H1 (cell line): ENCODE results near the gene TPRX1. TPM values are rescaled to one million over a fixed set of nuclear protein-coding genes. Genes with fewer than 3 reads are reported as not detected.
A peak's percentile ranks its signal among the peaks of the same experiment; 100 is the strongest.

Experiments
- CTCF ChIA-PET: fragments of 300-600 bp; sonication (Branson Sonifier 250); formaldehyde crosslinking; loops from one replicate; lab custom pipeline; 2021; ENCODE audit not compliant: partially characterized antibody; lab: Charles Lee
- POLR2A ChIA-PET: fragments of 300-600 bp; sonication (Branson Sonifier 250); formaldehyde crosslinking; loops from one replicate; lab custom pipeline; 2021; ENCODE audit warnings: inconsistent platforms; ENCODE audit not compliant: partially characterized antibody; lab: Charles Lee
- DNase-seq, 2 experiments: peaks; one replicate each; pipeline versions ENCODE4 v3.0.0 to v3.0.0-alpha.2; 2010 to 2022; ENCODE audit warnings: low spot score in 2 of 2, low read depth in 1 of 2, mixed read lengths in 1 of 2
- FAIRE-seq: peaks from 2 replicates; lab custom pipeline; 2011; peaks lifted over from hg19 to GRCh38; lab: Jason Lieb, UNC
- H2AFZ ChIP-seq: 2 replicates; pipeline ENCODE4 v1.8.1; 2012; ENCODE audit warnings: low read length, inconsistent platforms
- H2AK5ac ChIP-seq: 2 replicates; pipeline ENCODE4 v1.6.1; 2013; ENCODE audit warnings: low read depth, low read length
- H2BK120ac ChIP-seq: replicated peaks from 2 replicates; pipeline ENCODE3; 2013; ENCODE audit warnings: low read depth, low read length, inconsistent platforms
- H2BK12ac ChIP-seq: 2 replicates; pipeline ENCODE4 v1.6.1; 2013; ENCODE audit warnings: low read depth, low read length
- H2BK15ac ChIP-seq: 2 replicates; pipeline ENCODE4 v1.6.1; 2013; ENCODE audit warnings: low read length
- H2BK20ac ChIP-seq: 2 replicates; pipeline ENCODE4 v1.6.1; 2013; ENCODE audit warnings: low read length
- H2BK5ac ChIP-seq: 2 replicates; pipeline ENCODE4 v1.6.1; 2013; ENCODE audit warnings: low read depth, low read length
- H3K14ac ChIP-seq: 2 replicates; pipeline ENCODE4 v1.6.1; 2013; ENCODE audit warnings: inconsistent platforms; ENCODE audit not compliant: insufficient read length
- H3K18ac ChIP-seq: 2 replicates; pipeline ENCODE4 v1.6.1; 2013; ENCODE audit warnings: low read length; ENCODE audit errors: extremely low read depth
- H3K23ac ChIP-seq: 2 replicates; pipeline ENCODE4 v1.6.1; 2013; ENCODE audit warnings: inconsistent platforms; ENCODE audit not compliant: insufficient read length
- H3K23me2 ChIP-seq: 2 replicates; pipeline ENCODE4 v1.6.1; 2013; ENCODE audit warnings: low read depth, low read length
- H3K27ac ChIP-seq: 2 replicates; pipeline ENCODE4 v1.6.1; 2011; ENCODE audit warnings: low read depth, low read length, inconsistent platforms
- H3K27me3 ChIP-seq, 4 experiments: replicated peaks in 1 of 4; 1 replicate in 1 of 4; 2 replicates in 3 of 4; pipeline versions ENCODE4 v1.6.1 to v1.8.1; 2011 to 2013; ENCODE audit warnings: low read length in 3 of 4, mild to moderate bottlenecking in 3 of 4, inconsistent platforms in 2 of 4, mixed read lengths in 2 of 4, moderate library complexity in 1 of 4; ENCODE audit not compliant: control insufficient read depth in 3 of 4, insufficient read depth in 3 of 4; ENCODE audit errors: extremely low read depth in 1 of 4
- H3K36me3 ChIP-seq, 4 experiments: 2 replicates each; pipeline versions ENCODE4 v1.6.1 to v1.8.1; 2011 to 2013; ENCODE audit warnings: mild to moderate bottlenecking in 4 of 4, low read length in 3 of 4, moderate library complexity in 2 of 4, control low read depth in 1 of 4, inconsistent platforms in 1 of 4; ENCODE audit not compliant: insufficient read depth in 4 of 4, control insufficient read depth in 2 of 4
- H3K4ac ChIP-seq: replicated peaks from 2 replicates; pipeline ENCODE3; 2013; ENCODE audit warnings: low read length, low read depth, mixed read lengths, inconsistent platforms; ENCODE audit not compliant: insufficient read length
- H3K4me1 ChIP-seq, 4 experiments: replicated peaks in 1 of 4; 1 replicate in 1 of 4; 2 replicates in 3 of 4; pipeline versions ENCODE4 v1.6.1 to v1.8.1; 2011 to 2013; ENCODE audit warnings: low read length in 3 of 4, inconsistent platforms in 2 of 4, mixed read lengths in 1 of 4; ENCODE audit not compliant: insufficient read depth in 4 of 4, control insufficient read depth in 3 of 4
- H3K4me2 ChIP-seq, 2 experiments: 2 replicates each; pipeline versions ENCODE4 v1.6.1 to v1.8.1; 2011 to 2013; ENCODE audit warnings: low read depth in 2 of 2, low read length in 2 of 2, control low read depth in 1 of 2, inconsistent platforms in 1 of 2, mild to moderate bottlenecking in 1 of 2; ENCODE audit not compliant: insufficient read depth in 1 of 2
- H3K4me3 ChIP-seq, 4 experiments: fragments of 200-600, 300-600 bp in 1 of 4; sonication (generic), shearing (Covaris generic), sonication (Bioruptor Twin) in 1 of 4; 2 replicates each; pipeline versions ENCODE4 v1.5.1 to v1.8.1; 2011 to 2016; ENCODE audit warnings: low read length in 4 of 4, low read depth in 3 of 4, control low read depth in 2 of 4, inconsistent platforms in 2 of 4, mild to moderate bottlenecking in 2 of 4, mixed read lengths in 1 of 4, moderate library complexity in 1 of 4; ENCODE audit not compliant: insufficient read depth in 2 of 4; ENCODE audit errors: extremely low read depth in 1 of 4
- H3K56ac ChIP-seq: replicated peaks from 2 replicates; pipeline ENCODE3; 2013; ENCODE audit warnings: low read depth, mild to moderate bottlenecking, mixed read lengths, low read length, inconsistent platforms; ENCODE audit not compliant: insufficient read length
- H3K79me1 ChIP-seq: 2 replicates; pipeline ENCODE4 v1.6.1; 2013; ENCODE audit warnings: low read depth, low read length, control low read depth
- H3K79me2 ChIP-seq, 2 experiments: 2 replicates each; pipeline versions ENCODE4 v1.6.1 to v1.8.1; 2012 to 2013; ENCODE audit warnings: low read length in 2 of 2, mild to moderate bottlenecking in 2 of 2, inconsistent platforms in 1 of 2; ENCODE audit not compliant: insufficient read depth in 2 of 2, control insufficient read depth in 1 of 2
- H3K9ac ChIP-seq, 4 experiments: replicated peaks in 1 of 4; 1 replicate in 1 of 4; 2 replicates in 3 of 4; pipeline versions ENCODE4 v1.6.1 to v1.8.1; 2011 to 2013; ENCODE audit warnings: low read depth in 3 of 4, low read length in 3 of 4, control low read depth in 2 of 4, mild to moderate bottlenecking in 2 of 4, moderate library complexity in 2 of 4, inconsistent platforms in 1 of 4; ENCODE audit errors: extremely low read depth in 1 of 4
- H3K9me3 ChIP-seq, 2 experiments: 2 replicates each; pipeline versions ENCODE4 v1.6.1 to v1.8.1; 2012 to 2013; ENCODE audit warnings: mild to moderate bottlenecking in 2 of 2, moderate library complexity in 2 of 2, control low read depth in 1 of 2, inconsistent platforms in 1 of 2, low read depth in 1 of 2, low read length in 1 of 2, mixed read lengths in 1 of 2; ENCODE audit not compliant: insufficient read depth in 2 of 2
- H4K20me1 ChIP-seq, 2 experiments: replicated peaks in 1 of 2; 2 replicates each; pipeline versions ENCODE3 to v1.8.1; 2011 to 2013; ENCODE audit warnings: inconsistent platforms in 2 of 2, low read length in 2 of 2, mild to moderate bottlenecking in 1 of 2; ENCODE audit not compliant: insufficient read depth in 2 of 2, control insufficient read depth in 1 of 2
- H4K5ac ChIP-seq: 2 replicates; pipeline ENCODE4 v1.6.1; 2013; ENCODE audit warnings: low read length, low read depth, mixed read lengths, inconsistent platforms; ENCODE audit not compliant: insufficient read length
- H4K8ac ChIP-seq: 2 replicates; pipeline ENCODE4 v1.8.0; 2013; ENCODE audit warnings: mild to moderate bottlenecking, moderate library complexity, low read length, inconsistent platforms; ENCODE audit not compliant: insufficient read depth; ENCODE audit errors: extremely low read depth
- H4K91ac ChIP-seq: replicated peaks from 2 replicates; pipeline ENCODE3; 2013; ENCODE audit warnings: low read length, mixed read lengths, inconsistent platforms; ENCODE audit not compliant: insufficient read length
- CBX5 ChIP-seq: fragments of 300-800, 300-1000 bp; sonication (generic); IDR thresholded peaks from 2 replicates; pipeline ENCODE4 v1.7.1; 2016; ENCODE audit warnings: antibody characterized with exemption, low read length, low read depth
- CHD1 ChIP-seq: IDR thresholded peaks from 2 replicates; pipeline ENCODE4 v1.6.1; 2012; ENCODE audit warnings: low read depth, low read length, improper control_type of control experiment
- CHD2 ChIP-seq: IDR thresholded peaks from 2 replicates; pipeline ENCODE4 v1.6.1; 2012; ENCODE audit warnings: low read length, improper control_type of control experiment
- EGR1 ChIP-seq: IDR thresholded peaks from 2 replicates; pipeline ENCODE4 v1.6.1; 2011; ENCODE audit warnings: low read depth, low read length, borderline replicate concordance
- HDAC6 ChIP-seq: IDR thresholded peaks from one replicate; pipeline ENCODE4 v1.7.1; 2012; ENCODE audit warnings: low read depth, mild to moderate bottlenecking, inconsistent platforms, low read length, moderate library complexity
- NRF1 ChIP-seq: IDR thresholded peaks from 2 replicates; pipeline ENCODE4 v1.6.1; 2011; ENCODE audit warnings: mild to moderate bottlenecking, low read depth, low read length, improper control_type of control experiment
- POLR2A ChIP-seq, 2 experiments: IDR thresholded peaks; 1 replicate in 1 of 2; 2 replicates in 1 of 2; pipeline ENCODE4 v1.6.1; 2011; ENCODE audit warnings: low read depth in 2 of 2, low read length in 2 of 2, mild to moderate bottlenecking in 2 of 2; ENCODE audit errors: control extremely low read depth in 1 of 2
- RAD21 ChIP-seq, 2 experiments: IDR thresholded peaks in 1 of 2; conservative IDR thresholded peaks in 1 of 2; 2 replicates each; pipeline ENCODE4 v1.6.1; 2011; ENCODE audit warnings: low read depth in 2 of 2, low read length in 2 of 2, improper control_type of control experiment in 1 of 2, inconsistent platforms in 1 of 2, mild to moderate bottlenecking in 1 of 2, moderate library complexity in 1 of 2
- RXRA ChIP-seq: IDR thresholded peaks from 2 replicates; pipeline ENCODE4 v1.6.1; 2011; ENCODE audit warnings: low read depth, mild to moderate bottlenecking, low read length, moderate library complexity; ENCODE audit not compliant: insufficient read depth
- SAP30 ChIP-seq: fragments of 300-600 bp; sonication (generic); IDR thresholded peaks from 2 replicates; pipeline ENCODE4 v1.7.1; 2012; ENCODE audit warnings: low read length, moderate library complexity, mild to moderate bottlenecking, inconsistent platforms; ENCODE audit not compliant: insufficient read depth, insufficient replicate concordance
- SP1 ChIP-seq: IDR thresholded peaks from 2 replicates; pipeline ENCODE4 v1.6.1; 2011; ENCODE audit warnings: low read depth, low read length
- SP4 ChIP-seq: IDR thresholded peaks from 2 replicates; pipeline ENCODE4 v1.6.1; 2012; ENCODE audit warnings: low read length, inconsistent platforms
- TAF1 ChIP-seq: IDR thresholded peaks from 2 replicates; pipeline ENCODE4 v1.6.1; 2011; ENCODE audit warnings: mild to moderate bottlenecking, low read depth, low read length
- TAF7 ChIP-seq: optimal IDR thresholded peaks from 2 replicates; pipeline ENCODE3; 2011; ENCODE audit warnings: low read depth, mild to moderate bottlenecking, inconsistent platforms, low read length, moderate library complexity, borderline replicate concordance
- whole genome bisulfite sequencing, 2 experiments: shearing (Covaris generic) in 1 of 2; methylation state at CpG; one replicate each; pipeline versions ENCODE4 v1.1.6 to v1.1.7; 2013 to 2015; ENCODE audit warnings: low lambda C conversion rate in 2 of 2, mixed read lengths in 2 of 2, inconsistent platforms in 1 of 2, low coverage in 1 of 2, missing lambda C conversion rate in 1 of 2; ENCODE audit not compliant: insufficient replicate concordance in 2 of 2, insufficient coverage in 1 of 2, insufficient read length in 1 of 2; ENCODE audit errors: extremely low coverage in 1 of 2, missing lambda C conversion rate in 1 of 2; 5-methylcytosine and 5-hydroxymethylcytosine counted together
- polyA plus RNA-seq, 7 experiments: library from polyadenylated mRNA; depleted of rRNA in 3 of 7; stranded (reverse) in 5 of 7; unstranded in 2 of 7; fragments of >200 nt in 5 of 7; fragments of 200-250 nt in 2 of 7; gene quantifications; 1 replicate in 5 of 7; 2 replicates in 1 of 7; 4 replicates in 1 of 7; pipeline versions ENCODE4 v1.2.1 to v1.2.3, GENCODE V29; 2011 to 2013; ENCODE audit warnings: missing spikeins in 2 of 7, mixed read lengths in 2 of 7
- total RNA-seq: library from RNA; stranded (reverse); fragmentation: NEBNext Ultra II Directional; extraction: Animal tissue kit (Norgen Biotek cat#: 25700); gene quantifications from 2 replicates; pipeline ENCODE4 v1.2.1, GENCODE V29; 2021

Gene TPRX1
- total and polyA plus RNA-seq, 2 of the 8 experiments (the other 6 are each of a cell fraction or from before 2014, with no cell fraction given): 0.03 TPM; not detected in 1

DNA sequence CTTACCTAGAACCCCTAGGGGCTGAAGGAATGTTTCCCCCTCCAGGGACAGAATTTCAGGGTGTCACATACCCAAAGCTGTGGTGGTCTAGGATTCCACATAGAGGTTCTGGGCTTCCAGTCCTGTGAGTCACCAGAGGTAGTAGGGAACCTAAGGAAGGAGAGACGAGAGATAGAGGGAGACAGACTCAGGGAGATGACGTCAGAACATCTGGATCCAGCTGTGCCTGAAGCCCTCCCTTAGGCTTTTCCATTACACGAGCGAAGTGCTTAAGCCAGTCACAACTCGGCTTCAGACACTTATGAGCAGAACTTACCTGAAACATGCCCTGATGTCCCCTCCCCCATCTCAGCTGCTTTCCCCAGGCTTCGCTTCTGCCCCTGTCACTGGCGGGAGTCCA lies 37.7 kb downstream of the TPRX1 start:
- no peaks in the 10 kb centered on the region for H3K79me1 ChIP-seq
- no peak for FAIRE-seq
- no peaks in the 10 kb centered on the region for H3K9me3 ChIP-seq
- H2BK15ac ChIP-seq: 0 out of 2 replicates have a peak overlapping the region, but pooled peaks have one; percentile 46
- no peak overlapping the region for H3K56ac ChIP-seq
- H2BK12ac ChIP-seq: peak overlapping the region; percentile 92; the same call in 1 of the 2 replicates
- 0 out of 2 replicates have a peak overlapping the region, but pooled peaks have one; percentile 61 for H2BK20ac ChIP-seq
- H3K9ac ChIP-seq: no peak overlapping the region
- no peaks in the 10 kb centered on the region for H4K20me1 ChIP-seq
- no peak overlapping the region for H3K18ac ChIP-seq
- peak overlapping the region; percentile 66; the same call in 1 of the 2 replicates for H2BK5ac ChIP-seq
- H3K4ac ChIP-seq: no peak overlapping the region
- DNase-seq: no peak
- H2AFZ ChIP-seq: no peak overlapping the region
- no peak overlapping the region for H3K4me3 ChIP-seq
- no peak overlapping the region for H3K14ac ChIP-seq
- H3K36me3 ChIP-seq: no peaks in the 10 kb centered on the region; a peak in 1 of 8 replicates
- H3K79me2 ChIP-seq: no peaks in the 10 kb centered on the region
- peak overlapping the region; percentile 75; the same call in 1 of the 2 replicates for H2AK5ac ChIP-seq
- H4K91ac ChIP-seq: no peak overlapping the region
- ChIA-PET CTCF (interaction anchor here (0.6 to 6.3 kb wide), 15 partner anchors 8 to 108 kb away, joined by 3 to 150 read pairs (median 8); partner anchors contain the start of genes EHD2 and NOP53), POLR2A (interaction anchor here (1.4 to 7.2 kb wide), 7 partner anchors 10 to 318 kb away, joined by 5 to 46 read pairs (median 7); partner anchors contain the start of gene SELENOW)
- peaks cover 9% of the 10 kb centered on the region; the same call in 1 of the 2 replicates for H3K23me2 ChIP-seq
- no peaks in the 10 kb centered on the region for H3K27me3 ChIP-seq
- H3K23ac ChIP-seq: no peak overlapping the region
- H3K27ac ChIP-seq: no peak overlapping the region
- H4K8ac ChIP-seq: no peak overlapping the region
- no peak overlapping the region for H2BK120ac ChIP-seq
- peaks cover 0 to 6% (median 3%) of the 10 kb centered on the region in 4 experiments; a peak in 5 of 7 replicates for H3K4me1 ChIP-seq
- H4K5ac ChIP-seq: no peak overlapping the region
- WGBS, 2 experiments: 91% methylated on average over 7 of the region's 7 CpGs; no CpG with 5 or more reads in 1 of the 2 experiments
- no peak overlapping the region for H3K4me2 ChIP-seq
- no peak for TF ChIP-seq CHD2
- TF ChIP-seq EGR1: no peak
- TF ChIP-seq CBX5: no peak
- no peak for TF ChIP-seq SAP30
- TF ChIP-seq HDAC6: no peak
- TF ChIP-seq POLR2A (IDR thresholded peaks at IDR 0.05; ENCODE audit: control extremely low read depth in 1 of 2, low read depth in 2 of 2, low read length in 2 of 2): no peak
- TF ChIP-seq RXRA: no peak
- TF ChIP-seq TAF1: no peak
- TF ChIP-seq SP1: no peak
- no peak for TF ChIP-seq NRF1
- TF ChIP-seq SP4: no peak
- no peak for TF ChIP-seq TAF7
- no peak for TF ChIP-seq RAD21 (IDR thresholded peaks at IDR 0.05 in 1 of 2, conservative IDR thresholded peaks at IDR 0.05 in 1 of 2; ENCODE audit: low read depth in 2 of 2, low read length in 2 of 2)
- TF ChIP-seq CHD1: no peak
